B cell (primary cell): Measurements from ENCODE around the gene DGUOK. TPM values are rescaled to one million over a fixed set of nuclear protein-coding genes. Genes with fewer than 3 reads are reported as not detected.

Experiments used
- ATAC-seq: fragments of 200-7000 bp; cut with Tn5 transposase; one replicate; pipeline ENCODE4 v1.10.0; 2021; ENCODE audit warnings: low read depth, mild to moderate bottlenecking, moderate number of reproducible peaks, moderate library complexity
- CTCF ChIA-PET: fragments of 350-600 bp; sonication (Branson Sonifier 250); formaldehyde crosslinking; loops from one replicate; lab custom pipeline; 2021; ENCODE audit warnings: antibody characterized with exemption, inconsistent platforms; lab: Charles Lee
- POLR2A ChIA-PET: fragments of 350-600 bp; sonication (Branson Sonifier 250); formaldehyde crosslinking; loops from one replicate; lab custom pipeline; 2021; ENCODE audit warnings: antibody characterized with exemption; lab: Charles Lee
- DNase-seq: peaks from one replicate; pipeline ENCODE4 v3.0.0; 2013
- H2AFZ ChIP-seq: 2 replicates; pipeline ENCODE4 v1.6.1; 2012; ENCODE audit warnings: mild to moderate bottlenecking, low read depth, low read length; ENCODE audit not compliant: insufficient read depth, poor library complexity, severe bottlenecking
- H3K27ac ChIP-seq, 2 donors: 1 replicate in 1 of 2; 2 replicates in 1 of 2; pipeline ENCODE4 v1.5.1; 2012 to 2013; ENCODE audit warnings: low read length in 2 of 2, mild to moderate bottlenecking in 2 of 2, moderate library complexity in 1 of 2
- H3K27me3 ChIP-seq, 4 experiments: fragments of 200-600 bp in 1 of 4; sonication (generic) in 1 of 4; replicated peaks in 1 of 4; 1 replicate in 2 of 4; 2 replicates in 2 of 4; pipeline versions ENCODE4 v1.6.1 to v1.7.0; 2013 to 2016; ENCODE audit warnings: low read length in 3 of 4, mild to moderate bottlenecking in 2 of 4, mixed read lengths in 1 of 4, moderate library complexity in 1 of 4; ENCODE audit not compliant: insufficient read depth in 4 of 4, control insufficient read depth in 3 of 4; ENCODE audit errors: control extremely low read depth in 1 of 4
- H3K36me3 ChIP-seq, 2 experiments: replicated peaks in 1 of 2; 1 replicate in 1 of 2; 2 replicates in 1 of 2; pipeline versions ENCODE4 v1.6.1 to v1.7.1; 2013; ENCODE audit warnings: low read length in 1 of 2; ENCODE audit not compliant: insufficient read depth in 2 of 2, control insufficient read depth in 1 of 2; ENCODE audit errors: control extremely low read depth in 1 of 2, extremely low read depth in 1 of 2
- H3K4me1 ChIP-seq, 2 donors: fragments of 200-600 bp in 1 of 2; sonication (generic) in 1 of 2; 1 replicate in 1 of 2; 2 replicates in 1 of 2; pipeline versions ENCODE4 v1.5.1 to v1.6.1; 2013 to 2017; ENCODE audit warnings: low read length in 2 of 2; ENCODE audit not compliant: control insufficient read depth in 2 of 2, insufficient read depth in 2 of 2
- H3K4me2 ChIP-seq: replicated peaks from 2 replicates; pipeline ENCODE3; 2012; ENCODE audit warnings: mild to moderate bottlenecking, low read depth, low read length; ENCODE audit not compliant: poor library complexity, severe bottlenecking
- H3K4me3 ChIP-seq, 5 experiments: fragments of 200-600 bp in 1 of 5; sonication (generic) in 1 of 5; 1 replicate in 3 of 5; 2 replicates in 2 of 5; pipeline versions ENCODE4 v1.5.1 to v1.7.0; 2011 to 2016; ENCODE audit warnings: low read length in 4 of 5, mild to moderate bottlenecking in 4 of 5, low read depth in 2 of 5, control low read depth in 1 of 5, moderate library complexity in 1 of 5; ENCODE audit not compliant: insufficient read depth in 1 of 5; ENCODE audit errors: control extremely low read depth in 1 of 5, extremely low read depth in 1 of 5
- H3K79me2 ChIP-seq: fragments of 200-600 bp; sonication (generic); one replicate; pipeline ENCODE4 v1.6.0; 2016; ENCODE audit warnings: low read length; ENCODE audit not compliant: control insufficient read depth, insufficient read depth
- H3K9ac ChIP-seq: fragments of 200-600 bp; sonication (generic); 2 replicates; pipeline ENCODE4 v1.6.1; 2017; ENCODE audit warnings: mild to moderate bottlenecking, low read length, moderate library complexity
- H3K9me3 ChIP-seq, 3 donors: one replicate each; pipeline versions ENCODE4 v1.6.1 to v1.7.1; 2013; ENCODE audit warnings: low read length in 2 of 3; ENCODE audit not compliant: control insufficient read depth in 2 of 3, insufficient read depth in 1 of 3; ENCODE audit errors: control extremely low read depth in 1 of 3
- H4K20me1 ChIP-seq: 2 replicates; pipeline ENCODE4 v1.6.0; 2012; ENCODE audit warnings: mild to moderate bottlenecking, low read length; ENCODE audit not compliant: insufficient read depth, control insufficient read depth, poor library complexity, severe bottlenecking
- H3K27ac Mint-ChIP-seq: one replicate; pipeline ENCODE4 v1.8.0; 2021; ENCODE audit warnings: mixed read lengths
- H3K27me3 Mint-ChIP-seq: one replicate; pipeline ENCODE4 v1.8.0; 2021; ENCODE audit warnings: mixed read lengths
- H3K4me1 Mint-ChIP-seq: one replicate; pipeline ENCODE4 v1.8.0; 2021; ENCODE audit warnings: mixed read lengths
- H3K4me3 Mint-ChIP-seq: one replicate; pipeline ENCODE4 v1.8.0; 2021; ENCODE audit warnings: mixed read lengths
- H3K9me3 Mint-ChIP-seq: one replicate; pipeline ENCODE4 v1.8.0; 2022; ENCODE audit warnings: mixed read lengths; ENCODE audit not compliant: insufficient read depth
- CTCF ChIP-seq: fragments of 200-600 bp; IDR thresholded peaks from one replicate; pipeline ENCODE4 v1.8.0; 2022; ENCODE audit warnings: antibody characterized with exemption, mild to moderate bottlenecking
- EZH2 ChIP-seq: IDR thresholded peaks from 2 replicates; pipeline ENCODE4 v1.6.1; 2012; ENCODE audit warnings: borderline replicate concordance, low read depth, mild to moderate bottlenecking, moderate library complexity, low read length; ENCODE audit not compliant: insufficient read depth, poor library complexity, severe bottlenecking
- WGBS: methylation state at CpG from one replicate; pipeline ENCODE4 v1.1.5; 2013; ENCODE audit warnings: missing lambda C conversion rate; ENCODE audit not compliant: insufficient coverage; 5-methylcytosine and 5-hydroxymethylcytosine counted together
- intact Hi-C: fragments of 100-400 bp; cut with micrococcal nuclease; formaldehyde crosslinking; loops from one replicate; pipeline ENCODE4 v1.10.0; 2022
- polyA plus RNA-seq: library from polyadenylated mRNA; depleted of rRNA; stranded (reverse); fragments of >200 nt; gene quantifications from 2 replicates; pipeline ENCODE4 v1.2.3, GENCODE V29; 2012
- total RNA-seq, 2 donors: library from RNA; stranded (reverse); fragments of 120-200 nt in 1 of 2; gene quantifications; 1 replicate in 1 of 2; 2 replicates in 1 of 2; pipeline versions ENCODE4 v1.2.3 to v1.2.4, GENCODE V29; 2013 to 2022

Gene DGUOK
- total and polyA plus RNA-seq, 2 donors (not counting 1 experiment from before 2014, with no cell fraction given): 61.7 to 81.5 TPM

DNA sequence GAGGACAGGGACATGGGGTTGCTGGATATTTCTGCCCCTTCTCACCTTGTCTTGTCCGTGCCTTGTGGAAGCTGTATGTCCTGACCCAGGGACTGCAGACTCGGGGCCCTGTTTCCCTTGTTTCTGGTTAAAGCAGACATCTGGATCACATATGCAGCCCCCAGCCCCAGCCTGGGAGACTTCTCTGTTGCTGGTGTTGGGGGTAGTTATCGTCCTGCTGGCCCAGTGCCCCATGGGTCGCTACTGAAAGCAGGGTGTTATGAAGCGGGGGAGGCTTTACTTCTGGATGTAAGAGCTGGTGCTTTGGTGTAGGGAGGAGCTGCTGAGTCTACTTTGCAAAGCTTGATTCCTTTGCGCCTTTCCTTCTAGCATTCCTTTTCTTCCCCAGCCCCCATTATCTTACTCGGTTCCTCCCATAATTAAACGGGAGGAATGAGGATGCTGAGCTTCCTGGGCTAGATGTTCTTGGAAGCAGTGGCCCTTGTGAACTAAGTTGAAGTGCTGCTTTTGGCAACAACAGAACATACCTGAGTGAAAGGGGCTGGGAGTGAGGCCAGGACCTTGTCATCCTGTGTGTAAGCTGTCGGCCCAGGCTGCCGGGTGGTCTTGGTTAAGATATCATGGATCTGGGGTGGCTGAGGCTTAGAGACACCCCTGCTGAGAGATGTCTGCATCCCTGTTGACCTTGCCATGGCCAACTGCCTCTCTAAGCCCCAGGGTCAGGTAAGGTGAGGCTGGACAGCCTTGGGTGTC, 61.4 kb downstream of the DGUOK start:
- WGBS: 87% methylated on average over 7 of the region's 10 CpGs
- no peaks in the 10 kb centered on the region for H3K27me3 Mint-ChIP-seq
- ATAC-seq (no peak), DNase-seq (no peak)
- peaks cover 76% of the 10 kb centered on the region for H3K79me2 ChIP-seq
- H3K4me3 Mint-ChIP-seq: peak overlapping the region; percentile 82
- POLR2A ChIA-PET: interaction anchor here (1.0 kb wide), 1 partner anchor 61 kb away, joined by 5 read pairs; no protein-coding TSS in a partner anchor
- peak overlapping the region; percentile 57 for H3K27ac Mint-ChIP-seq
- no peaks in the 10 kb centered on the region for H3K27me3 ChIP-seq
- CTCF ChIA-PET: interaction anchor here (0.6 to 4.0 kb wide), 12 partner anchors 11 to 350 kb away, joined by 3 to 19 read pairs (median 3); partner anchors contain the start of gene STAMBP
- peak overlapping the region; percentile 71 for H3K9ac ChIP-seq
- intact Hi-C loops: loop anchor here (5.0 kb wide), 1 partner anchor 81 kb away; no protein-coding TSS in a partner anchor
- peaks cover 47 to 61% of the 10 kb centered on the region in 2 donors for H3K4me1 ChIP-seq
- H3K36me3 ChIP-seq: peaks cover 4 to 38% of the 10 kb centered on the region in 2 experiments
- peaks cover 71% of the 10 kb centered on the region for H3K4me1 Mint-ChIP-seq
- H3K27ac ChIP-seq: no peak overlapping the region
- H3K9me3 Mint-ChIP-seq: peaks cover 4% of the 10 kb centered on the region
- TF ChIP-seq CTCF: no peak
- TF ChIP-seq EZH2: no peak
- H2AFZ ChIP-seq: no peak overlapping the region
- H3K4me3 ChIP-seq: peak overlapping the region in 4 of 5 experiments; percentile 14 to 64 (median 26)
- peaks cover 74% of the 10 kb centered on the region for H4K20me1 ChIP-seq
- peak overlapping the region; percentile 76 for H3K4me2 ChIP-seq
- H3K9me3 ChIP-seq: peaks cover 0 to 16% (median 5%) of the 10 kb centered on the region in 3 donors

- H3K27me3 Mint-ChIP-seq: no peaks in the 10 kb centered on the region
- peaks cover 79% of the 10 kb centered on the region for H3K4me1 Mint-ChIP-seq
- no peak for TF ChIP-seq EZH2
- TF ChIP-seq CTCF: no peak
- H3K9me3 ChIP-seq: peaks cover 0 to 16% (median 5%) of the 10 kb centered on the region in 3 donors
- ChIA-PET CTCF (no interaction called here), POLR2A (interaction anchor here (0.7 kb wide), 1 partner anchor 16 kb away, joined by 4 read pairs; no protein-coding TSS in a partner anchor)
- no CpG with 5 or more reads among the region's 2 CpGs for WGBS
- no peak overlapping the region for H3K27ac Mint-ChIP-seq
- peaks cover 91% of the 10 kb centered on the region for H4K20me1 ChIP-seq
- peaks cover 95% of the 10 kb centered on the region for H3K79me2 ChIP-seq
- intact Hi-C loops: loop anchor here (5.0 kb wide), 1 partner anchor 83 kb away; no protein-coding TSS in a partner anchor
- H3K36me3 ChIP-seq: peaks cover 4 to 40% of the 10 kb centered on the region in 2 experiments
- H3K4me3 Mint-ChIP-seq: no peak overlapping the region
- DNase-seq (no peak), ATAC-seq (no peak)
- no peak overlapping the region for H2AFZ ChIP-seq
- no peak overlapping the region for H3K9ac ChIP-seq
- H3K4me1 ChIP-seq: peaks cover 50 to 52% of the 10 kb centered on the region in 2 donors
- no peaks in the 10 kb centered on the region for H3K27me3 ChIP-seq
- no peak overlapping the region for H3K4me3 ChIP-seq
- H3K9me3 Mint-ChIP-seq: peaks cover 4% of the 10 kb centered on the region
- no peak overlapping the region for H3K27ac ChIP-seq
- H3K4me2 ChIP-seq: no peak overlapping the region
Measured at GRCh38 chr2:73989972-73990371, 63.3 kb downstream of the DGUOK start.
